T-helper 9 cell (primary cell): Measurements from ENCODE around the gene CCNQ.

Experiments
- DNase-seq: peaks from one replicate; pipeline ENCODE4 v3.0.0-alpha.2; 2020

CCNQ gene

DNA sequence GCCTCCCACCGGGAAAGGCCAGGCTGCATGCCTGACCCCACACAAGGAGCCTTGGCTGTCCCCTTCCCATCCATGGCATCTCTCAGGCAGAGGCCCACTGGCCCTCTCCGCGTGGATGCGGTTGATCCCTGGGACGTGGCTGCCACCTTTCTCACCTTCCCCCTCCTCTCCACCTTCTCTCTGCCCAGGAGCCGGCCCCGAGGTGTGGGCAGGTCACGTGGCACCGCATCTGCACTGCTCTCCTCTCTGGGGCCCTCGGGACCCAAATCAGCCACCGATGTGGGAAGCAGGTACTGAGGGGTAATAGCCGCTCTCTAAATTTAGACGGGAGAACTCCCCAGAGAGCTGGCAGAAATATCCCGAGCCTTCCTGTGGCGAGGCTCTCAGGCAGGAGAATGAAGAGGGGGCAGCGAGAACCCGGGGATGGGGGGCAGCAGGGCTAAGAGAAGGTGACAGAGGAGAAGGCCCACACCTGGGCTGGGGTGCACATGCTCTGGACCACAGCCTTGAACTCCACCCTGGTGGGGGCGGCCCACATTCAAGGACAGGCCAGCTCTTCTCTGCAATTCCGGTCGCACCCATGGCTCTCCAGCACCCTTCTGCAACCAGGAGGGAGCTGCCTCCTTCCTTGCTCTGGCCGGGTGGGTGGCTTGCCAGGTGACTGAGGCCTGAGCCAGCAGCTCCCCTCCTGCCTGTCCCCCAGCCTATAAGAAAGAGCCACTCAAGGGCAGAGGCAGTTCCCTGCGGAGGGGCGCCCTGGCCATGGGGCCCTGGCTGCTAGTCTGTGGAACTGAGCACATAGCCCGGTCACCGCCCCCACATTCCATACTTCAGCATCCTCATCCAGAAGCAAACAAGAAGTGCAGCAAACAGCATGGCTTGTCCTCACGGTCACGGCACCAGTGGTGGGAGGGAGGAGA is 38.4 kb upstream of the CCNQ start:
- no peak for DNase-seq

GRCh38 chrX:153636716-153637115 is 37.8 kb upstream of the CCNQ start:
- DNase-seq = no peak

DNA sequence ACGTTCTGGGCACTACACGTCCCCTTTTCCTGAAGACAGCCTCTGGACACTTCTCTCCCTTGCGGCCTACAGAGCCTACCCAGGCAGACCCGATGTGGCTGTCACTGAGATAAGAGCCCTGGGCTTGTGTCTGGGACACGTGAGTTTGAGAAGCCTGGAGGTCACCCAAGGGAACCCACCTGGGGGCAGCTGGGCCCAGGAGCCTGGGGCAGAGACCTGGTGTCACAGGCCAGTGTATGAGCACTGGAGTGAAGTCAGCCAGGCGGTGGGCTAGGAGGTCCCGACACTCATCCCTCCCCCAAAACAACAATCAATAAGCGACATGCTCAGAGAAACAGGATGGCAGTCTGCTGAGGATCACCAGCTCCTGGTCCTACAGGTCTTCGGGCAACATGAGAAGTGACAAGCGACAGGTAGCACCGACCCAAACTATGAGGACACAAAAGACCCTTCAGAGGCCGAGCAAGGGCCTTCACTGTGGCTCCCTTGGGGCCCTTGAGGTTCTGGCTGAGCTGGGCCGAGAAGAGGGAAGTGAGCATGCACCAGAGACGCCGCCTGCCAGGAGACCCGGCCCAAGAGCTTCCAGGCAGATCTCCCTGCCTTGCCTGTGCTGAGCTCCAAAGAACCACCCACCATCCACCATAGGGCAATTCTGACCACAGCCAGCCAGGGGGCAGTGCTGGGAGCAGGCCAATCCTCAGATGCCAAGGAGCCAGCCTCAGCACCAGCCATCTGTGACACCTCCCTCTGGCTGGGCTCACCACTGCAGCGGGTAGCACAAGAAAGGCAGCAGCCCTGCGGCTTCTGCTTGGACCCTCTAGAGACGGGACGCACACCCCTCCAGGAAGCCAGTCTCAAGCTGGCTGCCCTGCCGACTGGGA is 37.1 kb upstream of the CCNQ start:
- no peak for DNase-seq

DNA sequence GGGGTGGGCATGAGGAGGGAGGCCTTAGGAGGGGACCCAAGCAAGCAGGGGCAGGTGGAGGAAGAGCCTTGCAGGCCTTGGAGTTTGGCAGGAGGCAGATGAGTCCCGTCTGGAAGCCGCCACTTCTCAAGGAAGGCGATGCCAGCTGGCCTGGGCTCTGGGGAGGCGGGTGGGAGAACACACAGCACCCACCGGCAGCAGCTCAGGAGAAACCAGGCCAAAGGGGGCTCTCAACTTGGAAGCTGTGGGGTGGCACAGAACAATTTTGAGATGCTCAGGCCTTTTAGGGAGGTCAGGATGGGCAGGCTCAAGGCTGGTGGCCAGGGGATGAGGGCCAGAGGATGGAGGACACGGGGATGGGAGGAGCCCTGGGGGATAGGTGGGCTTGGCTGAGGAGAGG is 36.4 kb upstream of the CCNQ start:
- no peak for DNase-seq

- DNase-seq = no peak
Observed at GRCh38 chrX:153634832-153635231, 35.9 kb upstream of the CCNQ start.

DNA sequence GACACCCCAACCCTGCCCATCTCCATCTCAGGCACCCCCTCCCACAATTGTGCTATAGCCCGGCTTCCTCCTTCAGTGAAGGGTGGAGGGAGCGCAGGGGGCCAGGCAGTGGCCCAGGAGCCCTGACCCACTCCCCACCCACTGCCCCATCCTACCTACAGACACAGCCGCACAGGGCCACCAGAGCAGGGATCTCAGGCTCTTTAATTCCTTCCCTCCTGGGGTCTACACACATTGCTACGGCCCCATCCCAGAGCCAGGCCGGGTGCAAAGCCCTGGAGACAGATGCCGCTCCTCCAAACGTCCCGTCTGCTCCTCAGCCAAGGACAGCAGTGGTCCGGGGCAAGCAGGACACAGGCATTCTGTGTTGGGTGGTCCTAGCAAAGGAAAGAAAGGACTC is 35.3 kb upstream of the CCNQ start:
- no peak for DNase-seq

- DNase-seq = no peak
Observed at GRCh38 chrX:153633607-153634180, 34.8 kb upstream of the CCNQ start.

GRCh38 chrX:153633048-153633447 is 34.1 kb upstream of the CCNQ start:
- no peak for DNase-seq

DNA sequence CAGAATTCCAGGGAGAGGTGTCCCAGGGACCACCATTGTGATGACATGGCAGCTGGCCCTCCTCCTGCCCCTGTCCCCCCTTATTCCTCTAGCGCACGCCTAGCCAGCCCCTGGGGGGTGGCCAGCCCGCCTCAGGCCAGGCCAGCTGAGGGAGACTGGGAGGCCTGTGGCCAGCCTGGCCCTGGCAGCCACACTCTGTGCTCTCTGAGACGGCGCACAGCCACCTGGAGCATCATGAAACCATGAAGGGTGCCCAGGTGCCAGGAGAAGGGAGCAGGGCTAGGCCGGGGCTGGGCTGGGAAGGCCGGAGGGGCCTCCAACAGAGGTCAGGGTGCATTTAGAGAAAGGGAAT is 33.6 kb upstream of the CCNQ start:
- no peak for DNase-seq

DNA sequence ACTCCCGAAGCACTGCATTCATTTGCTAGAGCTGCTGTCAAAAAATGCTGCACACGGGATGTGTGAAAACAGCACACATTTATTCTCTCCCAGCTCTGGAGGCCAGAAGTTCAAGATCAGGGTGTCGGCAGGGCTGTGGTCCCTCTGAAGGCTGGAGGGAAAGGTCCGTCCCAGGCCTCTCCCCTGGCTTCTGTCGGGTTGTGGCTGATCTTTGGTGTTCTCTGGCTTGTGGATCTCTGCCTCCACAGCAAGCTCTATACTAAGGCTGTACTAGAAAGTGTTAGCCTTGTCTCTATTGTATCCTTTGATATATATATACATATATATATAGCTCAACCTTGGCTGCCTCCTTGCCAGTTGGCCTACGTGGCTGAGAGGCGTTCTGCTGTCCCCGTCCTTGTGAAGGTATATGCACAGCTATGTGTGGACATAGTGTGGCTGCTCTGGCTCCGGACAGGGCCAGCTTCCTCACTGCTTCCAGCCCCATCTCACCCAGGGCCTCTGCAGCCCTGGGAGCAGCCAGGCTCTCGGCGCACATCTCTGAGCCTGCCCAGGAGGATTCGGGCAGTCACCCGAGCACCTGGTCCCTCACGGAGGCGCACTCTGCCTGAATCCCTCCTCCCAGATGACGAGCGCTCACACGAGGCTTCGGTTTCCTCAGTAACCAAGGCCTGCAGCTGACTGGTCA is 33.1 kb upstream of the CCNQ start:
- DNase-seq = no peak

DNA sequence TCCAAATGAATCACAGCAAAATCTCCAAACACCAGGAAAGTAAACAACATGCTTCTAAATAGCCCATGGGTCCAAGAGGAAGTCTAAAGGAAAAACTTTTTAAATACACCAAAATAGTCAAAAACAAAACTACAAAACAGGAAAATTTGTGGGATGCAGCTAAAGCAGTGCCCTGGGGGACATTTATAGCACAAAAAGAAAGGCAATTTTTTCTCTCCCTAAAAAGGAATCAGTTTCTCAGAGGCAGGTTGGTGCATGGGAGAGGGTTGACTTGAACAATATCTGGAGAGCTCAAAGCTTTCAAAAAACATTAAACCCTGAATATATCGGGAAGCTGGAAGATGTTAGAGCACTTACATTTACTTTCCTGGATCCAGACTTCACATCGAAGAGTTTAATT is 32.4 kb upstream of the CCNQ start:
- DNase-seq = no peak

GRCh38 chrX:153628665-153629064 is 29.7 kb upstream of the CCNQ start:
- no peak for DNase-seq

DNA sequence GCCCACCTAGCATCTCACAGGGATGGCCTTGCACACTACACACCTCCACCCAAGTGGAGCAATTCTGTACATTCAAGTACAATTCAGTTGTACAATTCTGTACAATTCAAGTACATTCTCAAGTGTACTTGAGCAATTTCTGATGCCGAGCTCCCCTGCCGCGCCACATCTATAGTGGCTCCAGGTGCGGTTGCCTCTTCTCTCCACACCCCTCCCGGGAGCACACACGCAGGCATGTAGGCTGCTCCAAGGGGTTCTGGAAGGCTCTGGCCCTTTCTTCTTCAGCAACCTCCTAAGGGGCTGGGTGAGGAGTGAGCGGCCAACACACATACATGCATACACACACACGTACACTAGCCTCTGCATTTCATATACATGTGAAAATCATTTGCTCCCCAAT is 29.2 kb upstream of the CCNQ start:
- DNase-seq = no peak

- DNase-seq = no peak
Observed at GRCh38 chrX:153627675-153628111, 28.8 kb upstream of the CCNQ start.

DNA sequence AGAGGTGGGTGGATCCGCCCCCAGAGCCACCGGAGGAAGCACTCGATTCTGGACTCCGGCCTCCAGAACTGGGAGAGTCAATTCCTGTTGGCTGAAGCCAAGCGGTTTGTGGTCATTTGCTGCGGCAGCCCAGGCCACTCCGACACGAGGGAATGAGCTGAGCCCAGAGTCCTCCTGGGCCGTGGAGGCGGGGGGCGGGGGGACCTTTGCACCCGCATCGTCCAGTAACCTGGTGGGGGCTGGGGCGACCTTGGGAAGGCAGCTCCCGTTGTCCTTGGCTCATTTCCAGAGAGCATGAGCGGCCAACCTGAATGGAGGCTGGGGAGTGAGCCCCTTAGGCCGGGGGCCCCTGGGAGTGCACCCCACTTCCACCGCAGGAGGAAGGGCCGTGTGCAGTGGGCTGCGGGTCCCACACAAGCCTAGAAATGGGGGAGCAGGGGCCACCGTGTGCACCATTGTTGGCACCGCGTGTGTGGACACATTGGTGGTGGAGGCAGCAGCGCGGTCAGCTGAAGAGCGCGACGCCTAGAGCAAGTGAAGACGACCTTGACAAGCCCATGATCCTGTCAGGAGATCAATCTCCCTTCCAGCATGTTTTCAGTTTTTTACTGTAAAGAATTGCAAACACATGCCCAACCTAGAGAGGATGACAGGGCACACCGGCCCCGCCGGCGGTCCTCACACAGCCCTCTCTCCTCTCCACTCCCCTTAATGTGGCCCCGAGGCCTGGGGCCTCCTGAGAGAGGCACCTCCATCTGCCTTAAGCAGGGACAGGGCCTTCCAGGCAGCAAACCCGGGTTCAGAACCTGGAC is 28.1 kb upstream of the CCNQ start:
- no peak for DNase-seq

GRCh38 chrX:153626025-153626633 is 27.2 kb upstream of the CCNQ start:
- DNase-seq = no peak

DNA sequence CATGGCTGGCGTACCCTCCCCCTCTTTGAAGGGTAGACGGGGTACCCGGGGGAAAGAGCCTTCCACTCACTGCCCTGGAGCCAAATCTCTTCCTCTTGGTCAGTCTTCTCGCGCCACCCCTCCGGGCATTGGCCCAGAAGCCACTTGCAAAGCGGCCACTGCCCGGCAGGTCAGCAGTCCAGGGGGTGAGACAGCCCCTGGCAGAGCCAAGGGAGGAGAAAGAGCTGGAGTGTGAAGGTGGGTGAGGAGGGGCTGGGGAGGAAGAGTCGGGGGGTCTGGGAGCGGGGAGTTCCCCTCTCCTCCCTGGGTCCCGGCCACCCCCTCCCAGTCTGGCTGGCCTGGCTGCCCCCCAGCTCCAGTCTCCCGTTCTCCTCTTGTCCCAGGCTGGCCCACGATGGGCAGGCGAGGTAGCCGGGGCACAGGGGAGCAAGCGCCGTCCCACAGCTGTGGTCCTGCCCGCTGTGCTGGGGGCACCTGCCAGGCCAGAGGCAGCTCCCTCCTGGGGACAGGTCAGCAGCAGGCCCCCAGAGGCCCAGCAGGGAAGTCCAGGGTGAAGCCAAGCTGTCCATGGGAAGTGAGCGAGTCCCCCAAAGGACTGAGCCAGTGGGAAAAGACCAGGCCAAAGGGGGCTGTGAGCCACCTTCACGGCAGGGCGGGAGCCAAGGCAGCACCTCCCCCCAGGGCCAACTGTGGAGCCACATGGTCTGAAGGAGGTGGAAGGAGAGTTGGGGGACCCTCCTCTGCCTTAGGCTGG is 26.5 kb upstream of the CCNQ start:
- no peak for DNase-seq

- DNase-seq = no peak
Observed at GRCh38 chrX:153624196-153625091, 25.5 kb upstream of the CCNQ start.

DNA sequence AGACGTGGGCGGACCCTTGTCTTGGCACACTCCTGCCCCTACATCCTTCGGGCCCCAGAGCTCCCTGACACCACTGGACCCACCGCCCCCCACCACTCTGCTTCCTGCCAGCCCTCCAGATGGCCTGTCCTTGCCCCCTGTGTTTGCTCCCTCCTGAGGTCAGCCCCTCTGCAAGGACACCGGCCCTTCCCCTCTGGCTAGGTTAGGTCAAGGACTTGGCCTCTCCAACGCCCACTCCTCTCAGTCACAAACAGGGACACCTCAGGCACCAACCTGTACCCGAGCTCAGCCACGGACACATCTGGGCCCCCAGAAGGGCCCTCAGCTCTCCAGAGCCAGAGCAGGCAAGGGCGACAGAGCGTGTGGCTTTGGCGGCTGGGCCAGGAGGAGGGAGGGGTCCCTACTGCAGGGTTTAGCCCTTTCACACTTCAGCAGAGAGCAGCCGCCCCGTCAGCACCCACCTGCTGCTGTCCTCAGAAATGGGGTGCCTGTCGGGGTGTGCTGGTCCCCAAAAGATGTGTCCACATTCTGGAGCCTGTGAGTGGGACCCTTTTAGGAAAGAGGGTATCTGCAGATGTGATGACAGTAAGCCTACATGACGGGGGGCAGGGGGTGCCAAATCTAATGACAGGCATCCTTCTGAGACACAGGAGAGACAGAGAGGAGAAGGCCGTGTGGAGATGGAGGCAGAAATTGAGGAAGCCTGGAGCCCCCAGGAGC is 24.5 kb upstream of the CCNQ start:
- no peak for DNase-seq
